ELF-1 (cell line): Measurements from ENCODE around the gene PKP4.
A peak's percentile ranks its signal among the peaks of the same experiment; 100 is the strongest.

Experiments used
- DNase-seq: peaks from one replicate; pipeline ENCODE4 v3.0.0-alpha.2; 2016; ENCODE audit warnings: low read depth, low spot score

The PKP4 gene

DNA sequence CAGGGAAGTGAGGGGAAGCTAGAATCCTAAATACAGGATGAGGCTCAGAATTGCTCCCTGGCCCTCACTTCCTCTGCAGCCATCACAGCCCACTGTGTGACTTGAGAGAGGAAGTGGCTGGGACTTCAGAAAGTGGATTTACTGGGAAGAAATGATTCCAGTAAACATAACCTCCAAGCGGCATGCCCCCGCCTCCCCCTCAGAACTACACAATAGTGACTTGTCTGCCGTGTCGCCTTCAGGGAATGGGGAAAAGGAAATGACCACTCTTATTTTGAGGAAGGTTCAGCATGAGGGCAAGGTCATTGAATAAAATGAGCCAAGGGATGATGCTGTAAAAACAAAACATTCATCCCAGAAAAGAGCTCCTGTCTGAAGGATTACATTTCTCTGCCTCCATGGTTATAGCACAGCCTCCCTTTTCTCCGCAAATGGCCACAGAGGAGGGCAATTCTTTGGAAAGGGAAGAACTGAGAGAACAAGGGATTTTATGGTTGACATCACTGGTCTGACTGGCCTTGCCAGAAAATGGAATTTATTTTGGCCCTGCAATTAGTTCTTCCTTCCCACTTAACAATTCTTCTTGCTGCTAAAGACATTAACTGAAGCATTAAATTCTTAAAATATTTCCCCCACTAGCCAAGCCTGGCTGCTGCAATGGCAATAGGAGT lies 259.5 kb downstream of the PKP4 start:
- DNase-seq = no peak

GRCh38 chr2:158716921-158717320 lies 260.2 kb downstream of the PKP4 start:
- DNase-seq = peak; percentile 52

GRCh38 chr2:158717366-158718195 lies 260.8 kb downstream of the PKP4 start:
- peak; percentile 21 for DNase-seq

DNA sequence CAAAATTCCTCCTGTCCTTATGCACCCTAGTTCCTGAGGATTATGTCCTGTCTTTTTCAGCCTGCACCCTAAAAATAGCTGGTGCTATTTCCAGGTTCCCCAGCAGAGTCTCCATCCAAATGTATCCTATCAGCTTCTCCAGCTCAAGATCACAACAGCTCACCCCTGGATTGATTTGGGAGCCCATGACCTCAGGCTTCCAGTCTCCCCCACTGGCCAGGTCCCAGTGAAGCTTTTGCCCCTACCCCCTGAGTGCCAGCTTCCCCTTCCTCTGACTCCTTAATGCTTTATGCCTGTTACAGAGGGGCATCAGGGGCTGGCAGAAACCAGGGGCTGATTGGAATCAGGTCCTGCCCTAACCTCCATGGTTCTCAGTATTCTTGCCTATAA lies 261.4 kb downstream of the PKP4 start:
- no peak for DNase-seq

- DNase-seq = no peak
Observed at GRCh38 chr2:158718851-158719250, 262.1 kb downstream of the PKP4 start.

DNA sequence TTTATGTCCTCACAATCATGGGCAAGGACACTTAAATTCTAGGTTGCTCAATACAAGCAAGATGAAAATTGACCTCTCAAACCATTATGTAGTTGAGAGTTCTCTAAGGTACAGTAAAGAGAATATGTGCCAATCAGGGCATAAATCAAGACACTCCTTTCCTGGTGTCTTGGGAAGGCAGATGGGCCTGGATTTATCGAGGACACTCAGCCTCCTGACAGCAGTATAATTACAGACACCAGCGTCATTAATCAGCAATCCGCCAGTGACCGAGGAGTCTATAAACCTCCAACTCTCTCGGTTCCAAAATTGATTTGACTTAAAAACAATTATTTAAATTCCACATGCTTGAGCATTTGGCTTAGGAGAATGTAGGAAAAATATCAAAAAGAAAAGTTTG lies 262.7 kb downstream of the PKP4 start:
- DNase-seq = no peak

DNA sequence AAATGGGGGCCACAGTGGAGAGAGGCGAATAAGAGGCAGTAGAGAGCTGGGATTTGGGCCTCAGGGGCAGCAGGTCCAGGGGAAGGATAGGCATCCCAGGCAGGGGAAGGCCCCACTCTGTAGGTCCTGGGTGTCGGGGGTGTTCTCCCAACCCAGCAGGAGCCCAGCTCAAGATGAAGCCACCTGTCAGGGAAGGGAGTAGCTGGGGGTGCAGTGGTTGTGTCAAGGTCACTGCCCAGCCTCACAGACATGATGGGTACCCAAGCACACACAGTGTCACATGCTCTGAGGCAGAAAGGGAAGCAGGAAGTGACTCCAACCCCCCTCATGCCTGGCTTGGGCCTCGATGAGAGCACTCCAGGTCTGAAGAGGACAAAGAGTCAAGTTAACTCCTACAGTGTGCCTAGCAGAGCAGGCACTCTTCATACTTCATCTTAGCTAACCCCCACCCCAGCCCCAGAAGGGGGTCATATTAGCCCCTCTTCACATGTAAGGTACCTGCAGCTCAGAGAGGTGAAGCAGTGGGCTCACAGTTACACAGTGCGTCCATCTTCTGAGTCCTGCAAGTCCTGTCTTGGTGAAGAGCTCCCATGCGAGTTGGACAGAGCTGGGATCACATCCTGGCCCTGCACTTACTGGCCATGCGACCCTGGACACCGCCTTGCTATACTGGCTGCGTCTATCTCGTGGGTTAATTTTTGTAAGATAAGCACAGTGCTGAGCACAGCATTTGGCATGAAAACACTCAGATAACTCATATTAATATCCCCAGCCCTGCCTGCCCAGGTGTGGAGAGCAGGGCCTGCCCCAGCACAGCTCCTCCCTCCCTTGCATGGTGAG lies 265.7 kb downstream of the PKP4 start:
- no peak for DNase-seq

GRCh38 chr2:158723181-158723838 lies 266.6 kb downstream of the PKP4 start:
- DNase-seq = no peak

DNA sequence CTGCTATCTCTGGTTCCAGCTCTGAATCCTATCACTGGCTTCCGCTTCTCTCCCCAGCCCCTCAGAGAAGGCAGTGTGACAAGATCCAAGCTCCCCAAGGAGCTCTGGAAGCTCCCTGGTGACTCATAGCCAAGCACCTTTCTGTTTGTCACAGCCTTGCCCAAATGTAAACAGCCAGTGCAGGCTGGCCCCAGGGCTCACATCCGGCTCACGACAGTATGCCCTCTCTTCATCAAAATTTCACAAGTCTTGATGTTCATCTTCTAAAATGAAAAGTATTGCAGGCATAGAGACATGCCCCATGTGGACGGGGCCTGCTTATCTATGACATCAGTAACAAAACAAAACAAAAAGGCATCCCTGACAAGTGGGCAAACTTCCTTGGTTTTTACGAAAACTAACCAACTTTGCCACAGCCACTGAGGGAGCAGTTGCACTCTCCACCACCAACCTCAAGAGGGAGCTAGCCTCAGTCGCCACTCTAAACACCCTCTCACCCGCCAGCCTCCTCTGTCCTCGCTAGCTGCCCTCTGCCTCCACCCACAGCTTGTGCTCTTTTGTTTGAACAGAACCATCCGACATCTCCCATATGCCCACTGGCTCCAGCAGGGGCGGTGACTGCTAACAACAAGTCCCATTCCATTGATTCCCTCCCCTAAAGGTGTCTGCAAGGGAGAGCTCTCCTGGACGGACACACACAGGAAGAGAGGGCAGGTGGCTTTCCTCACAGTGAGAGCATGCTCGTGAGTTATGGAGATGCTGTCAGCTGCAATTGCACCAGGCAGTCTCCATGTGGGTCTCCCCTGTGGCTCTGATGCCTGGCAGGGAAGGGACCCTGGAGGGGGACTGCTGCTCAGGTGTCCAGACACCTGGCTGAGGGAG lies 267.4 kb downstream of the PKP4 start:
- peak; percentile 83 for DNase-seq

DNA sequence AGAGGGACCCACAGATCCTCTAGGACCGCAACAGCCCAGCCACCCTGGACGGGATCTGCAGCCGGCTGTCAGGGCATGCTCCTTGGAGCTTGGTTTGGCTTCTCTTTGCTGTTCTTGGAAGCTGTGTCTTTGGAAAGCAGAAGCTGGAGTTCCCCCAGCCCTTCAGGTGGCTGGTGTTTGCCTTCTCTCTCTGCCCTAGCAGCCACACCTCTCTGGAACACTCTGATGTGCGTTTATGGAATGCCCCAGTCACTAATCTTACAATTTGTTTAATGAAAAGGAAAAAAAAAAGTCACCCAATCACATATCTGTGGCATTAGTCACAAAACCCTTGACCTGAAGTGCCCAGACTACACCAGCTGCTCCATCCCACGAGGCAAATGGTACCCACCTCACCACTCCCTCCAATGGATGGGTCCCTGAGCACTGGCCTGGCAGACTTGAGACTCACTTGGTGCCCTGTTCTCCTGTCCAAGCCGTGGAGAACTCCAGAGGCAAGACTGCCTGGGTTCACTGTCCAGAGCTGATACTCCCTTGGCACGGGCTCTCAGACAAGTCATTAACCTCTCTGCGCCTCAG lies 268.1 kb downstream of the PKP4 start:
- no peak for DNase-seq

DNA sequence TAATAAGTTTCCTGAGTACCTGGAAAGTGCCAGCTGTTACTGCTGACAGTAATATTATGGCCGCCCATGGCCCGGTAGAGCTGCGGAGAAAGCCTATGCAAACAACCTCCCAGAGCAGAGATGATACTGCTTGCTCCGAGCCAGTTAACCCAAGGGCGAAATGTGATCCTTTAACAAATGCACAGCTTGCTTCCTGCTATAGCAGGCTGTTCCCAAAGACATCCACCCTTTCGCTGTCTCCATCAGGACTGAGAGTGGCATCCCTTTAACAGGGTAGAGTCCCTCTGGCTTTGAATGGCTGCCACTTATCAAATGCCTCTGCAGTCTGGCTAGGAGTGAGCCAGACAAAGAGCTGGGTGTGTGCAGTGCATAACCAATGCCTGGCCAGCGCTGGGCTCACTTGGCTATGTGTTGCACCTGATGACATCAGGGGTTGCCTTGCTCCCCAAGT lies 268.7 kb downstream of the PKP4 start:
- peak; percentile 52 for DNase-seq

DNA sequence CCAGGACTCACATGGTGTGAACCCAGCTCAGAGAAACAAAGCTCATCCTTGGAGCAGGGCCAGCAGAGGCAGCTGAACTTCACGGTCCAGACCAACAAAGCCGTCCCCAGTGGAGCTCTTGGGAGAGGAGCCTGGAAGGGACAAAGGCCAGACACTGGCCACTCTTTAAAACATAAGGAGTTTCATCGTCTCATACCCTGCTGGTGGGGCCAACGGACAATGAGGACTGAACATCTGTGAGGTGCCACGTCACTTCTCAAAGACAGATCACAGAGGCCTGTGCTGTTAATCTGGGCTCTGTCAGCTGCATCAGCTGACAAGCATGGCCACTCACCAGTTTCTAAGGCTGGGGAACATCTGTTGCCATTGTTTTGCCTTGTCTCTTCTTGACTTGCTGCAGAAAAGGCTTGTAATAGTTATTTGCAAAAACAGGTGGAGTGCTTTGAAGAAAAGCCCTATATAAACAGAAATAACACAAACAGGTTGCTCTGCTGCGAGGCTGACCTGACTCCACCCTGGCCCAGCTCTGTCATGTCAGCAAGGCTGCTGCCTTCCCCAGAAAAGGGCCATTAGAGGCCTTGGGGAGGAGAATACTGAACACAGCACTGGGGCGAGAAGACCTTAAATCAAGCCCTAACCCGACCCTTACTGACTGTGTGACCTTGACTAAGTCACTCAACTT lies 270.3 kb downstream of the PKP4 start:
- no peak for DNase-seq

DNA sequence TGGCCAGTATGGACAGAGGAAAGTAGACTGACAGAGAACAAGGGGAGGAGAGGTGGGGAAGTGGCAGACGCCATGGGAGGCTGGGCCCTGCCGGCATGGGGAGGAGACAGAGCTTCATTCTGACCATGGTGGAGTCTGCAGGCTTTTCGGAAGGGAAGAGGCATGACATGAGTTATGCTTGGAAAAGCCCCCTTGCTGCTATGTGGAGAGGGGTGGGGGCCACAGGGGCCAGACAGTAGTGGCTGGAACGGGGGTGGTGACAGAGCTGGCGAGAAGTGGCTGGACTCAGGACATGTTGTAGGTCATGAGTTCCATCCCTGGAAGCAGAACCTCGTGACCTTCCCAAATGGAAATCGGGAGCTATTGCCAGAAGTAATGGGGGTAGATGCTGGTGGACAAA lies 271.7 kb downstream of the PKP4 start:
- DNase-seq = no peak

DNA sequence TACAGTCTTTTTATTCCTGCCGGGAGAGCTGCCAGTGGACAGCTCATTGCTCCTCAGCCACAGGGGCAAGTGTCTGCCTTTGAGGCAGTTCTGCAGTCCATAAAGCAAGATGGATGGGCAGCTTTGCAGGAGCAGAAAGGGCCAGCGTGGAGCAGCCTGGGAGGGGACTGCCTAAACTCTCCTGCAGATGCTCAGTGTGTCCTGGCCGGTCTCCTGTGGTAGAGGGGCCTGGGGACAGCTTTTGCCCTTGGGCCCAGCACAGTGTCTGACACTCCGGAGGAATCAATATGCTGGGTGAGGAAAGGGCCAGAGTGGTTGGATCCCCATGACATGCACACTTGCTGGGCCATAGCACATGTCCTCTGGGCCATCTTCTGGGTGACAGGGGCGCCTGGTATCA lies 272.7 kb downstream of the PKP4 start:
- no peak for DNase-seq

- DNase-seq = no peak
Observed at GRCh38 chr2:158729873-158730620, 273.3 kb downstream of the PKP4 start.

DNA sequence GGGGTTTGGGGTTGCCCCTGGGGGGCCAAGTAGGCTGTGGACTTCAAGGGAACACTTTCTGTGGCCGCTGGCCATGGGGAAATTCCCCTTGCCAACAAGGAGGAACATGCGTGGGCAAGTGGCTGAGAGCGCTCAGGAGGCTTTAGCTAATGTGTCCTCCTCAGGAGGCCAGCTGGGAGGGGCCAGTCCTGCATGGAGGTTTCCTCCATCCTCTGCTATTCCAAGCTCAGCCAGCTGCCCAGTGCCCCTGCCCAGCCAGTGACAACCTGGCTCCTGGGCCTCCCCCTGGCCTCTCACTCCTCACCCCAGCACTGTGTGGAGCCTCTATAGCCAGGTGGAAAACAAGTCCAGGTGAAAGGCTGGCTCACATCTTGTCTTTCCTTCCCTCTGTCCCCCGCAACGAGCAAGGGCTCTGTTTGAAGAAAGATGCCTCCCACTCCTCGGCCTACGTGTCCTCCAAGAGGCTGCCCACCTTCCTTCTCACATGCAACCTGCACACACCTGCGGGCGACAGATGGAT lies 273.9 kb downstream of the PKP4 start:
- no peak for DNase-seq

GRCh38 chr2:158731386-158731785 lies 274.6 kb downstream of the PKP4 start:
- DNase-seq = no peak
